Naive B cell (primary cell): ENCODE results near the gene OR5B21. TPM values are rescaled to one million over a fixed set of nuclear protein-coding genes. Genes with fewer than 3 reads are reported as not detected.

Source experiments
- ATAC-seq, 2 donors: fragments of 150-1000 bp; cut with Tn5 transposase; 2 replicates each; pipeline ENCODE4 v1.10.0; 2021; ENCODE audit warnings: low read depth in 2 of 2, mild to moderate bottlenecking in 2 of 2, moderate library complexity in 2 of 2
- DNase-seq: peaks from one replicate; pipeline ENCODE4 v3.0.0; 2022
- H3K27ac Mint-ChIP-seq, 6 donors: one replicate each; pipeline ENCODE4 v1.8.0; 2020 to 2022; ENCODE audit warnings: mild to moderate bottlenecking in 6 of 6, mixed read lengths in 6 of 6, moderate library complexity in 5 of 6, inconsistent platforms in 2 of 6
- H3K27me3 Mint-ChIP-seq, 3 donors: one replicate each; pipeline ENCODE4 v1.8.0; 2021 to 2022; ENCODE audit warnings: mixed read lengths in 3 of 3, mild to moderate bottlenecking in 1 of 3
- H3K36me3 Mint-ChIP-seq, 2 donors: one replicate each; pipeline ENCODE4 v1.8.0; 2020 to 2022; ENCODE audit warnings: mixed read lengths in 2 of 2, inconsistent platforms in 1 of 2, mild to moderate bottlenecking in 1 of 2
- H3K4me1 Mint-ChIP-seq, 3 donors: one replicate each; pipeline ENCODE4 v1.8.0; 2020 to 2022; ENCODE audit warnings: mixed read lengths in 3 of 3, inconsistent platforms in 1 of 3, mild to moderate bottlenecking in 1 of 3, moderate library complexity in 1 of 3
- H3K4me3 Mint-ChIP-seq, 8 donors: one replicate each; pipeline ENCODE4 v1.8.0; 2020 to 2022; ENCODE audit warnings: mild to moderate bottlenecking in 8 of 8, mixed read lengths in 8 of 8, moderate library complexity in 8 of 8, inconsistent platforms in 2 of 8
- H3K9me3 Mint-ChIP-seq, 7 donors: one replicate each; pipeline ENCODE4 v1.8.0; 2020 to 2022; ENCODE audit warnings: mixed read lengths in 7 of 7, mild to moderate bottlenecking in 5 of 7, inconsistent platforms in 2 of 7, moderate library complexity in 1 of 7
- polyA plus RNA-seq, 6 donors: library from polyadenylated mRNA; unstranded; fragments of 300-500 nt; fragmentation: Illumina TruSeq; gene quantifications; one replicate each; pipeline ENCODE4 v1.2.3, GENCODE V29; 2021; ENCODE audit warnings: low read depth in 6 of 6

Gene OR5B21
- polyA plus RNA-seq, 6 donors from 2014 or later: not detected

DNA sequence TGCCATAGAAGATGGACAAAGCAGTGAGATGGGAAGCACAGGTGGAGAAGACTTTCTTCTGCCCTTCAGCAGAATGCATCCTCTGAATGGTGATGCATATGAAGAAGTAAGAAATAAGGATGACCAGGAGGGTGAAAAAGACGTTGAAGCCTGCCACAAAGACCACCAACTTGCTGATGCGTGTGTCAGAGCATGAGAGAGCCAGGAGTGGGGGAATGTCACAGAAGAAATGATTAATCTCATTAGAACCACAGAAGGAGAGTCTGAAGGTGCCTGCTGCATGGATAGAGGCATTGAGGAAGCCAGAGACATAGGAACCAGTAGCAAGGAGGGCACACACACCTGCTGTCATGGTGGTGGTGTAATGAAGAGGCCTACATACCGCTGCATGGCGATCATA is 550 bp downstream of the OR5B21 start:
- peak overlapping the region in 2 of 6 donors; percentile 6 to 10 for H3K27ac Mint-ChIP-seq
- no peak for DNase-seq
- H3K27me3 Mint-ChIP-seq: peaks cover 0 to 4% (median 0%) of the 10 kb centered on the region in 3 donors
- no peak overlapping the region for H3K4me3 Mint-ChIP-seq
- H3K4me1 Mint-ChIP-seq: peaks cover 11 to 16% (median 13%) of the 10 kb centered on the region in 3 donors
- peaks cover 0 to 4% (median 0%) of the 10 kb centered on the region in 7 donors for H3K9me3 Mint-ChIP-seq
- no peaks in the 10 kb centered on the region for H3K36me3 Mint-ChIP-seq
- no peak for ATAC-seq

DNA sequence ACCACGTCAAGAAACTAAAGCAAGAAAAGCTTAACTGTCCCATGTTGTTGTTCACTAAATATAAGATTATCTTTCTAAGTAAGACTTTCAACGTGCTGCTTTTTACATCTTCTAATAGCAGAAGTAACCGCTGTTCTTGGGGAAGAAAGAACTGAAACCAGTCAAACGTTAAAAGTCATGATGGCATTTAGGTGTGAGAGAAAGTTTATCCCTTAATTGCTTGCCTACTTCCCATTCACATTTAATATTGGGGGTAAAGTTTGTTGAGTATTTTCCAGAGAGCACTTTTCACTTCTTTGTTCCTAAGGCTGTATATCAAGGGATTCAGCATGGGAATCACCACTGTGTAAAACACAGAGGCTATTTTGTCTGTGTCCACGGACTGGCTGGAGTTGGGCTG is 970 bp downstream of the OR5B21 start:
- Mint-ChIP-seq H3K27ac (peak overlapping the region in 2 of 6 donors; percentile 6 to 10), H3K4me1 (peaks cover 11 to 16% (median 13%) of the 10 kb centered on the region in 3 donors), H3K9me3 (peaks cover 0 to 4% (median 0%) of the 10 kb centered on the region in 7 donors), H3K36me3 (no peaks in the 10 kb centered on the region), H3K4me3 (peak overlapping the region in 2 of 8 donors; percentile 7 to 21), H3K27me3 (peaks cover 0 to 2% (median 0%) of the 10 kb centered on the region in 3 donors)
- no peak for DNase-seq
- peak in 1 of 2 donors; percentile 57 for ATAC-seq

DNA sequence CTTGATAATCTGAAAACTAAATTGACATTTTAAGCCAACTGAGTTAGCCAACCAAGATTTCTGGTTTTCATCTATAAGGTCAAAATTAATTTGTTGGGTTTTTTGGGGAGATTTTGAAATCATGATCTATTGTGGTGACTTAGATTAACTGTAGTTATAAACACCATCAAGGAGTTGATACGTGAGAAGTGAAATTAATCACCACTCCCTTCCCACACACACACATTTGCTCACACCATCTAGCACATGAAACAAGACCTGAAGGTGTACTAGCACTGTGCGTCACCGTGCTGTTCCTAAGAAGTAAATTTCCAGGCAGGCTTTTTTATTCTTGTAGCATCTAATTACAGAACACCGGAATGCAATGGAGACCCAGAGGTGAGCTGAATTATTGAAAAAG is 2.1 kb downstream of the OR5B21 start:
- ATAC-seq: no peak
- no peaks in the 10 kb centered on the region for H3K36me3 Mint-ChIP-seq
- H3K27ac Mint-ChIP-seq: no peak overlapping the region
- H3K4me3 Mint-ChIP-seq: no peak overlapping the region
- no peak for DNase-seq
- H3K27me3 Mint-ChIP-seq: no peaks in the 10 kb centered on the region
- H3K9me3 Mint-ChIP-seq: peaks cover 0 to 4% (median 0%) of the 10 kb centered on the region in 7 donors
- H3K4me1 Mint-ChIP-seq: peaks cover 11 to 16% (median 13%) of the 10 kb centered on the region in 3 donors

- H3K36me3 Mint-ChIP-seq: no peaks in the 10 kb centered on the region
- ATAC-seq (no peak), DNase-seq (no peak)
- H3K9me3 Mint-ChIP-seq: peaks cover 0 to 4% (median 0%) of the 10 kb centered on the region in 7 donors
- no peaks in the 10 kb centered on the region for H3K27me3 Mint-ChIP-seq
- H3K4me3 Mint-ChIP-seq: no peak overlapping the region
- no peak overlapping the region for H3K27ac Mint-ChIP-seq
- H3K4me1 Mint-ChIP-seq: peaks cover 11 to 16% (median 13%) of the 10 kb centered on the region in 3 donors
These were observed 3.7 kb downstream of the OR5B21 start for GRCh38 chr11:58504232-58504631.

DNA sequence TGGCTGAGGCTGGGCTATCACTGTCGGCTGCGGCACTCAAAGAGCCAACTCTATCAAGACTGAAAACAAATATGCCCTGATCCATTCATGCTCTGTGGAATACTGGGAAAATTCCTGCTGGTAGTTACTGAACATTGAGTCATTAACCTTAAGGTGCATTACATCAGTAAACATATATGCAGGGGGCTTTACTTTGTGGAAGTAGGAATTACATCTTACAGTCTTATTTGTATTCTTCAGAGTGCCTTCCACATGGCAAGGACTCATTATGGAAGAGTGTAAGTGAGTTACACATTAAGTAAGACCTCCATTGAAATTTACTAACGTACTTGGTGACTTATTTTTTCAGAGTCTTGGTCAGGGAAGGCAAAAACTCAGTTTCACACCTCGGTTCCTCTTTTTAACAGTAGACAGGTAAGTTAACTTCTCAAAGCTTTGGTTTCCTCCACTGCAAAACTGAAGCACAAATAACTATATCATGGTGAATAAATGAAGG is 4.5 kb downstream of the OR5B21 start:
- Mint-ChIP-seq H3K4me3 (no peak overlapping the region), H3K27ac (peak overlapping the region in 2 of 6 donors; percentile 15 to 31), H3K27me3 (no peaks in the 10 kb centered on the region), H3K9me3 (peaks cover 0 to 4% (median 0%) of the 10 kb centered on the region in 7 donors), H3K4me1 (peaks cover 11 to 16% (median 13%) of the 10 kb centered on the region in 3 donors), H3K36me3 (no peaks in the 10 kb centered on the region)
- no peak for ATAC-seq
- DNase-seq: no peak

- H3K4me1 Mint-ChIP-seq: peaks cover 7 to 11% (median 7%) of the 10 kb centered on the region in 3 donors
- no peaks in the 10 kb centered on the region for H3K27me3 Mint-ChIP-seq
- H3K36me3 Mint-ChIP-seq: no peaks in the 10 kb centered on the region
- ATAC-seq (no peak), DNase-seq (no peak)
- H3K9me3 Mint-ChIP-seq: no peaks in the 10 kb centered on the region
- H3K27ac Mint-ChIP-seq: no peak overlapping the region
- H3K4me3 Mint-ChIP-seq: no peak overlapping the region
These were observed 5.9 kb downstream of the OR5B21 start for GRCh38 chr11:58502004-58502403.

GRCh38 chr11:58498464-58498863 is 9.4 kb downstream of the OR5B21 start:
- no peaks in the 10 kb centered on the region for H3K36me3 Mint-ChIP-seq
- no peak for DNase-seq
- ATAC-seq: no peak
- H3K9me3 Mint-ChIP-seq: no peaks in the 10 kb centered on the region
- H3K4me3 Mint-ChIP-seq: no peak overlapping the region
- H3K27me3 Mint-ChIP-seq: no peaks in the 10 kb centered on the region
- H3K4me1 Mint-ChIP-seq: peaks cover 0 to 4% (median 2%) of the 10 kb centered on the region in 3 donors
- no peak overlapping the region for H3K27ac Mint-ChIP-seq

DNA sequence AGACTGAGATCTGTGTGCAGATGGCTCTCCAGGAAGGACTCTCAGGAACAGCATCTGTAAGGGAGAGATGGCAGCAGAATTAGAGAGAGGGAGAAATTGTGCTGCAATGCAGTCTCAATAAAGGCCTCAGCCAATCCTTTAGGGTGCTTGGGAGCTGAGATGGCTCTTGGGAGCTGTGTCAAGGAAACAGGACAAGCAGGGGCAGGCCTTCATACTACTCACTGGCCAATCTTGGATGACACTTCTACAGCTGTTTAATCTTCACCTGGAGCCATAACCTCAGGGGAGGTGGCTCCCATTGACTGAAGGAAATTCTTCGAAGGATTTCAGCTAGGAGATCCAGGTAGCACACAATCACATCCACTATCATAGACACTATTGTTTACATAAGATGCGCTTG is 10.0 kb downstream of the OR5B21 start:
- Mint-ChIP-seq H3K9me3 (no peaks in the 10 kb centered on the region), H3K27me3 (no peaks in the 10 kb centered on the region), H3K36me3 (no peaks in the 10 kb centered on the region), H3K27ac (no peak overlapping the region), H3K4me3 (no peak overlapping the region), H3K4me1 (no peaks in the 10 kb centered on the region)
- DNase-seq (no peak), ATAC-seq (no peak)

- ATAC-seq (no peak), DNase-seq (no peak)
- no peak overlapping the region for H3K27ac Mint-ChIP-seq
- no peak overlapping the region for H3K4me3 Mint-ChIP-seq
- no peaks in the 10 kb centered on the region for H3K4me1 Mint-ChIP-seq
- no peaks in the 10 kb centered on the region for H3K9me3 Mint-ChIP-seq
- no peaks in the 10 kb centered on the region for H3K27me3 Mint-ChIP-seq
- H3K36me3 Mint-ChIP-seq: no peaks in the 10 kb centered on the region
These were observed 12.0 kb downstream of the OR5B21 start for GRCh38 chr11:58495906-58496305.

DNA sequence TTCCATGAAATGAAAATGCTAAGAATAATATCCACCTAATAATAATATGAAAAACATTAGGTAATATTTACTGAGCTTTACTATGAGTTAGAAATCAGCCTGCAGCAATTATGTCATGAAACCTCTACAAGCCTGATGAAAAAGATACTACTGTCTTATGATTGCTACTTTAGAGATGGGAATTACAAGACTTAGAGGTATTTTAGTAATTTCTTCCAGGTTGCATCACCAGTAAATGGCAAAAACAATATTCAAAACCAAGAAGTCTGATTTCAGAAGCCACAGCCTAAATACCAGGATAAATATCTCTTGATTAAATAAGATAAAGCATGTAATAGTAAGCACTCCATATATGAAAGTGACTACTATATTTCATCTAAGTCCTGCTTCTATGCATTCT is 13.8 kb downstream of the OR5B21 start:
- DNase-seq: no peak
- Mint-ChIP-seq H3K27ac (no peak overlapping the region), H3K27me3 (no peaks in the 10 kb centered on the region), H3K4me1 (no peaks in the 10 kb centered on the region), H3K9me3 (no peaks in the 10 kb centered on the region), H3K36me3 (no peaks in the 10 kb centered on the region), H3K4me3 (no peak overlapping the region)
- no peak for ATAC-seq

- Mint-ChIP-seq H3K36me3 (no peaks in the 10 kb centered on the region), H3K9me3 (no peaks in the 10 kb centered on the region), H3K4me3 (no peak overlapping the region), H3K27me3 (no peaks in the 10 kb centered on the region), H3K4me1 (no peaks in the 10 kb centered on the region), H3K27ac (no peak overlapping the region)
- ATAC-seq (no peak), DNase-seq (no peak)
These were observed 14.2 kb downstream of the OR5B21 start for GRCh38 chr11:58493676-58494075.

GRCh38 chr11:58490827-58491226 is 17.1 kb downstream of the OR5B21 start:
- Mint-ChIP-seq H3K27me3 (no peaks in the 10 kb centered on the region), H3K4me3 (no peak overlapping the region), H3K36me3 (no peaks in the 10 kb centered on the region), H3K27ac (no peak overlapping the region), H3K9me3 (no peaks in the 10 kb centered on the region), H3K4me1 (no peaks in the 10 kb centered on the region)
- DNase-seq: no peak
- no peak for ATAC-seq

DNA sequence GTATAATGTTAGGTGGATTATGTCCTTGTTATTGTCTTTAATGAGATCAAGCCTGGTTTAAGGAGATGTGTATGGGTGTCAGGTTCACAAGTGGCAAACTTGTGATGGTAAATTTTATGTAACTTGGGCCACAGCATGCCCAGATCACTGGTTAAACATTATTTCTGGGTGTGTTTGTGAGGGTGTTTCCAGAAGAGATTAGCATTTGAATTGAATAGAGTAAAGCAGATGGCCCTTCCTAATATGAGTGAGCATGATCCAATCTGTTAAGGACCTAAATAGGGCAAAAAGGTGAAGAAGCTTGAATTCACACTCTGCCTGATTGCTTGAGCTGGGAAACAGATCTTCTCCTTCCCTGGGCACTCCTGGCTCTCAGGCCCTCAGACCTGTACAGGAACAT is 20.7 kb downstream of the OR5B21 start:
- Mint-ChIP-seq H3K27ac (no peak overlapping the region), H3K4me1 (no peaks in the 10 kb centered on the region), H3K4me3 (no peak overlapping the region), H3K36me3 (no peaks in the 10 kb centered on the region), H3K9me3 (no peaks in the 10 kb centered on the region), H3K27me3 (peaks cover 0 to 21% (median 6%) of the 10 kb centered on the region in 3 donors)
- no peak for DNase-seq
- no peak for ATAC-seq

DNA sequence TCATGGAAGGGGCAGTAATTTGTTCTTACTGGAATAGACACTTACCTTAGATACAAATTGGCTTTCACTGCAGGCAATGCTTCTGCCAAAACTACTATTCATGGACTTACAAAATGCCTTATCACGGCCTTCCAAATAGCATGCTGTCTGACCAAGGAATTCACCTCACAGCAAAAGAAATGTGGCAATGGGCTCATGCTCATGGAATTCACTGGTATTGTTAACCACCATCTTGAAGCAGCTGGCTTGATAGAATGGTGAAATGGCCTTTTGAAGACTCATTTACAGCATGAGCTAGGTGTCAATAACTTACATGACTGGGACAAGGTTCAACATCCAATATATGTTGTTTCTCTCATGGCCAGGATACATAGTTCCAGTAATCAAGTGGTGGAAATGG is 21.9 kb downstream of the OR5B21 start:
- Mint-ChIP-seq H3K4me1 (no peaks in the 10 kb centered on the region), H3K4me3 (no peak overlapping the region), H3K36me3 (no peaks in the 10 kb centered on the region), H3K27ac (no peak overlapping the region), H3K27me3 (peaks cover 0 to 23% (median 8%) of the 10 kb centered on the region in 3 donors), H3K9me3 (no peaks in the 10 kb centered on the region)
- DNase-seq (no peak), ATAC-seq (no peak)

DNA sequence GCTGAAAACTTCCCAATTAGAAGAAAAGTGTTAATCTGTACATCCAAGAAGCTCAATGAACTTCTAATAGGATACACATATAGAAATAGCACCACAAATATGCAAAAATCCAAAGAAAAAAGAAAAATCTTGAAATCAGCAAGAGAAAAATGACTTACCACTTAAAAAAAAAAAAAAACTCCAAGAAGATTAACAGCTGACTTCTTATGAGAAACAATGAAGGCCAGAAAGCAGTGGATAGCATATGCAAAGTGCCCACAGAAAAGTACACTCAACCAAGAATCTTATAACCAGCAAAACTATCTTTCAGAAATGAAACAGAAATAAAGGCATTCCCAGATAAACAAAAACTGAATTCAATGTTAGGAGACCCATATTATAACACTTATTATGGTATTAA is 36.0 kb downstream of the OR5B21 start:
- Mint-ChIP-seq H3K27me3 (peaks cover 4 to 22% (median 11%) of the 10 kb centered on the region in 3 donors), H3K9me3 (peaks cover 7 to 72% (median 35%) of the 10 kb centered on the region in 7 donors), H3K4me1 (no peaks in the 10 kb centered on the region), H3K36me3 (peaks cover 8 to 14% of the 10 kb centered on the region in 2 donors), H3K27ac (no peak overlapping the region), H3K4me3 (no peak overlapping the region)
- ATAC-seq (no peak), DNase-seq (no peak)
